ENCODE results near the gene CENPX. TPM values are rescaled to one million over a fixed set of nuclear protein-coding genes. Genes with fewer than 3 reads are reported as not detected.

CENPX gene
- total RNA-seq, 4 donors from 2014 or later: 46.0 to 74.0 (median 57.5) TPM

DNA sequence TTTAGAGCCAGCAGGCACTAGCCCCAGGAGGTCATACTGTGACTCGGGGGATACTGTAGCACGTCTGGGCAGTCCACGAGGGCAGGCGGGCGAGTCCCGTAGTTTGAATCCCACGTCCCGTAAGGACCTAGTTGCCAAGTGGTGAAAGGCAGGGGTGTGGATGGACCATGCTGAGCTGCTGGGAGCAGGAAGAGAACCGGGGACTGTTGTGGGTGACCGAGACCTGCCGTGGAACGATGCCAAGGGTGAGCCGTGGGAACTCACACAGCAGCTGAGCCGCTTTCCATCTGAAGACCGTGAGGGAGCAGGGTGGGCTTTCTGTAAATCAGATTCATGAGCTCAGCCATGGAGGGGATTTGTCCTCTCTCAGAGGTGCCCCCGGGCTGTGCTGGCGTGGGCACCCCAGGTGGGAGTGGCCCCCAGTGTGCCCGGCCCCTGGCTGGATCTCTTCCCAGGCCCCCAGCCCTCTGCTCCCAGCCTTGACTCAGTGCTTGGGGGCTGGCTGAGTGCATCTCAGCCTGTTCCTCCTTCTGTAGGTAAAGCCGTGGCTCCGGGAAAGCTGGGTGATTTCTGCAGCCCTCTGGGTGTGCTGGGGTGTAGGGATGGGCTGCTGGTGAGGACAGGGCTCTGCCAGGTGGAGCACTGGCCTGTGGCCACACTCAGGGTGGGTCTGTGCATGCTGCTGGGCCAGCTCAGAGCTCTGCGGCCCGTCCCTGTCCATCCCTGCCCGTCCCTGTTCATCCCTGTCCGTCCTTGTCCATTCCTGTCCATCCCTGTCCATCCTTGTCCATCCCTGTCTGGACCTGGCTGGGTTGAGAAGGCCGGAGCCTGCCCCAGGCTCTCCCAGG, 31.6 kb downstream of the CENPX start:
- no peak for TF ChIP-seq CTCF (IDR thresholded peaks at IDR 0.05; ENCODE audit: low read depth)

GRCh38 chr17:81987161-81987770, 35.4 kb downstream of the CENPX start:
- TF ChIP-seq CTCF (IDR thresholded peaks at IDR 0.05; ENCODE audit: low read depth): no peak

DNA sequence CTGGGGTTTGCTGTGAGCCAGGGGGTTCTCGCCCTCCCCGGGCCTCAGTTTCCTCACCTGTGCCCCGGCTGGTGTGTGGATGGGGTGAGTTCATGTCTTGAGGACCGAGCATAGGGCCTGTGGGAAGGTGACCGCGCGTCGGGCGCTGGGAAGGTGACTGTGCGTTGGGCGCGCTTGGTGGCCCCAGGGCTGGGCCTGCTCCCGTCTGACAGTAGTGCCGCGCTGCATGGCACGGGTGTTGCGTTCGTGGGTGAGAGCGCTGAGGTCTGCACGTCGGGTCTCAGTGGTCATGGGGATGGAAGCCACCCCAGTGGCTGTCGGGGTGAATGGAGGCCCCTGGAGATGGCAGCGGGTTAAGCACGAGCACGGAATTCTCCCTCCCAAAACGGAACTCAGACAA, 36.1 kb downstream of the CENPX start:
- TF ChIP-seq CTCF (IDR thresholded peaks at IDR 0.05; ENCODE audit: low read depth): no peak

- TF ChIP-seq CTCF (IDR thresholded peaks at IDR 0.05; ENCODE audit: low read depth): no peak
Observed at GRCh38 chr17:81984773-81985410, 37.8 kb downstream of the CENPX start.

GRCh38 chr17:81983639-81984373, 38.9 kb downstream of the CENPX start:
- TF ChIP-seq CTCF (IDR thresholded peaks at IDR 0.05; ENCODE audit: low read depth): no peak

- no peak for TF ChIP-seq CTCF (IDR thresholded peaks at IDR 0.05; ENCODE audit: low read depth)
Observed at GRCh38 chr17:81983011-81983638, 39.6 kb downstream of the CENPX start.
